Measurements from ENCODE around the gene ASPDH.
A peak's percentile ranks its signal among the peaks of the same experiment; 100 is the strongest.

Gene ASPDH

DNA sequence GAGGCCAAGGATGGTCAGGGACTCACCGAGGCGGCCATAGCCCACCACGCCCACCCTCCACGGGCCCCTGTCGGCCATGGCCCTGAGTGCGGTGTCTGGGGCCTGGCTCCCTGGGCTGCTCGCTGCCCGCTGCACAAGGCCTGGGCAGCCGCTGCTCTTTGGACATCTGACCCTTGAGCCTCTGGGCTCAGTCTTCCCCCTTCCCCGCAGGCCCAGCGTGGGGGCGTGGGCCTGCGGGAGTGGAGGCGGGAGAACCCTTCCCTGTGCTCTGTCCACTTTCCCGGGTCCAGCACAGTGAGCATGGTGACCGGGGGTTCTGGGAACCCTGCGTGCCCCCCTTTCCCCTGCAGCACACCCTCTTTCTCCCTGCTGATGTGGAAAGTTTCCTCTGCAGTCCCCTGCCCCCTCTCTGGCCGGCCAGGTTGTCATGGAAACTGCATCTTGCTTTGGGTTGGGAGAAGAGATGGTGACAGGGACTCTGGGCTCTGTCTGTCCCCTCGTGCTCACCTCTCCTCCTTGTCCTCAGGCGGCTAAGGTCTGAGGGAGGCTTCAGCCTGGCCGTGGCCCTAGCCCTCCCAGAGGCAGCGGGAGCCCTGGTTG lies at the start of gene ASPDH:
ASPDH (minus strand) TSS at position 168 of the 600 bp plus-strand sequence; CDS start at position 78, 90 bp downstream.
- DNase-seq (ENCODE audit: low read depth in 2 of 2): no peak

DNA sequence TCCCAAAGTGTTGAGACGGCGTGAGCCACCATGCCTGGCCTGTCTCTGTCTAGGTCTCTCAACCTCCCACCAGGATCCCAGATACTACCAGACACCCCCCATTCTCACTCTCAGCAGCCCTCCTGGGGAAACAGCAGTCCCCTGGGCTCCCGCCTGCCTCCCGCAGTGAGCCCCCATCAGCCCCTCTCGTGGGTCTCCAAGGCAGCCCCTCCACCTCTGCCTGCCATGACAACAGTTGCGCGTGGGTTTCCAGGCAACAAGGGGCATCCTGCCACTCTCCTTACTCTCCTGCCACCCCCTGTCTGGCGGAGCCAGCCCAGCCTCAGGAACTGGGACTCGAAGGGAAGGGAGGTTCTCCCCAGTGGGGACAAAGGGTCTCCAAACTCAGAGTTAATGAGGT lies 49.3 kb upstream of the ASPDH start:
- DNase-seq (ENCODE audit: low read depth in 2 of 2): no peak

DNA sequence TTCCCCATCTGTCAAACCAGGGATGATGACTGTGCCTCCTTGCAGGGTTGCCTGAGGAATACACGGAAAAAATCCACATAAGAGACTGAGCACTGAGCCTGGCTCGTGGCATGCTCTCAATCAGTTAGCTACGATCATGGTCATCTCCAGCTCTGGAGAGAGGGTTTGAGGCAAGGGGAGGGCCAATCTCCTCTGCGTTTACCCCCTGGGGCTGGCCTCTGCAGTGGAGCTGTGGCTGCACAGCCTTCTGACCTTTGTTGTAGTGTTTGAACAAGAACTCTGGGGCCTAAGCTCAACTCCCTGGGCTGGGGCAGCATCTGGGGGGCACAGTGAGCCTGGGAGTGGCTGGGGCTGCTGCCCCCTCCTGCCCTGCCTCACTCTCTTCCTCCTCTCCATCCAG lies 48.6 kb upstream of the ASPDH start:
- DNase-seq (ENCODE audit: low read depth in 2 of 2): no peak

DNA sequence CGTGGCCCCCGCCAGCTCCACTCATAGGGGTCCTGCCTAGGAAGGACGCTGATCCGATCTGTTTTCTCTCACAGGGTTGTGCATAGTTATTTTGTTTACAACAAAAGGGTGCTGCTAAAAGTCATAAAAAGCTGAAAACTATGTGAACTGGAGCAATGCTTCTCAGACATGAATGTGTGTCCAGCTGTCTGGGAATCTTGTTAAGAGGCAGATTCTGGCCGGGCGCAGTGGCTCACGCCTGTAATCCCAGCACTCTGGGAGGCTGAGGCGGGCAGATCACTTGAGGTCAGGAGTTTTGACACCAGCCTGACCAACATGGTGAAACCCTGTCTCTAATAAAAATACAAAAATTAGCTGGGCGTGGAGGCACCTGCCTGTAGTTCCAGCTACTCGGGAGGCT lies 45.9 kb upstream of the ASPDH start:
- DNase-seq (ENCODE audit: low read depth in 2 of 2): no peak

DNA sequence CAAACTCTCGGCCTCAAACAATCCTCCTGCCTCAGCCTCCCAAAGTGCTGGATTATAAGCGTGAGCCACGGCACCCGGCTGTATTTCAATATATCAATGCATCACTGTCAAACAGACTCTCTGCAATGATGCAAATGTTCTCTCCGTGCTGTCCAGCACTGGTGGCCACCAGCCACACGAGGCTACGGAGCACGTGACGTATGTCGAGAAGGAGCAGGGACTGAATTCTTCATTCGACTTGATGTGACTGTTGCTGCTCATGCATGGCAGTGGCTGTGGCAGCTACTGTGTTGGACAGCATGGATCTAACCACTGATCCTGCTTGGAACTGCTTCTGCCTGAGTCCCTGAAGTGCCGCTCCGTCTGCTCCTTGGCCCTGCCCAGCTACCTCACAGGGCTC lies 44.7 kb upstream of the ASPDH start:
- DNase-seq (ENCODE audit: low read depth in 2 of 2): no peak

DNA sequence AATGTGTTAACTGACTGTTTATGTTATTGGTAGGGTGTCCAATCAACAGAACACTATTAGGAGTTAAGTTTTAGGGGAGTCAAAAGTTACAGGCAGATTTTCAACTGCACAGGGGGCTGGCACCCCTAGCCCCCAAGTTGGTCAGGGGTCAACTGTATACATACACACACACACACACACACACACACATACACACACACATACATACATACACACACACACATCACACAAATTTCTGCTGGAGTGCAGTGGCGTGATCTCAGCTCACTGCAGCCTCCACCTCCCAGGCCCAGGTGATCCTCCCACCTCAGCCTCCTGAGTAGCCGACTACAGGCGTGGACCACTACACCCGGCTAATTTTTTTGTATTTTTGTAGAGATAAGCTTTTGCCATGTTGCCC lies 44.3 kb upstream of the ASPDH start:
- no peak for DNase-seq (ENCODE audit: low read depth in 2 of 2)

DNA sequence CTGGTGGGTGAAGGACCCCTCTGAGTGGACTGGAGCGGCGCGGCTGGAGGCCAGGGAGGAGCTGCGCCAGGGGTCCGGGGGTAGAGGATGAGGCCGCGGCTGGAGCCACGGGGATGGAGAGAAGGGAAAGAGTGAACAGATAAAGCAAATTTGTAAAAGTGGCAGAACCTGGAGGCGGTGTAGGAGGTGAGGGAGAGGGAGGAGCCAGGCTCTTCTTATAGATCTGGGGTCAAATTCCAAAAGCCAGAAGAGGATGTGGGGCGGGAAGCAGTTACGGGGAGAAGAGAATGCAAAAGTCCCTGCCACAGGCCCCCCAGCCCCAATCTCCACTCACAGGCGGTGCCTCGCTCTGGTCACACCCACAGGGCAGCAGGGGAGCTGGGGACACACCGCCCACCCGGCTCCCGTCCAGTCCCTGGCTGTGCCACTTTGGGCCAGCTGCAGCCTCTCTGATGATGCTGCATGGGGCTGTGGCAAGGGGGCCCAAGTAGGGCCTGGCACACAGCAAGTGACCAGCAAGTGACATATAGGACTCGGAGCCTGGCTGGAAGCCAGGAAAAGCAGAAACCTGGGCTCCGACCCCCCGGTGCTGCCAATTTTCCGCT lies 43.4 kb upstream of the ASPDH start:
- no peak for DNase-seq (ENCODE audit: low read depth in 2 of 2)

DNA sequence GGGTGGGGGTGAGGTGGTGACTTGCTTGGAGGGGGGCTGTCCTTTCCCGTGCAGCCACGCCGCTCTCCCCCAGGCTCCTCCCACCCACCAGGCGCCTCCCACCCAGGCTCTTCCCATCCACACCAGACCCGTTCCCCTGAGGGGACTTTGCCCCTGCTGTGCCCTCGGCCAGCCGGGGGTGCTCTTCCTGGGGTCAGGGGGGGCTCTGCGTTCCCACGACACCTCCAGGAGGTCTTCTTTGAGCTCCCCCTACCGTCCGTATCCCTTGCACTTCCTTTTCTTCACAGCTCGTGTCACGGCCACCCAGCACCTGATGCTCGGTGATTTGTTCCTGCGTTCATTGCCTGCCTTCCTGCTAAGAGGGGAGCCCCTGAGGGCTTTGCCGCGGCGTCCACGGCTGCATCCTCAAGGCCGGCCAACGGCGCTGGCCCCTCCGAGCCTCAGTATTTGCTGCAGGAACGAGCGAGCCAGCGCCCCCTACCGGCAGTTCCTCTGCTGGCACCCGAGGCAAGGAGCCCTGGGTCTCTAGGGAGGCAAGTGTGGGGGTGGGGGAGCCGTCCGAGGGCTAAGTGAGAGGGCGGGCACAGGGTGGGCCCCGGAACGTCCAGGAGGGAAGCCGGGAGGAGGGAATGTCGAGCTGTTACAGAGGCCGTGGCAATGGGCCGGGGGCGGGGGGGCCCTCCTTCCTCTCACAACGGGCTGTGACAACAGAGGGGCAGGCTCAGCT lies 42.7 kb upstream of the ASPDH start:
- peak; percentile 50 to 68 for DNase-seq (ENCODE audit: low read depth in 2 of 2)

DNA sequence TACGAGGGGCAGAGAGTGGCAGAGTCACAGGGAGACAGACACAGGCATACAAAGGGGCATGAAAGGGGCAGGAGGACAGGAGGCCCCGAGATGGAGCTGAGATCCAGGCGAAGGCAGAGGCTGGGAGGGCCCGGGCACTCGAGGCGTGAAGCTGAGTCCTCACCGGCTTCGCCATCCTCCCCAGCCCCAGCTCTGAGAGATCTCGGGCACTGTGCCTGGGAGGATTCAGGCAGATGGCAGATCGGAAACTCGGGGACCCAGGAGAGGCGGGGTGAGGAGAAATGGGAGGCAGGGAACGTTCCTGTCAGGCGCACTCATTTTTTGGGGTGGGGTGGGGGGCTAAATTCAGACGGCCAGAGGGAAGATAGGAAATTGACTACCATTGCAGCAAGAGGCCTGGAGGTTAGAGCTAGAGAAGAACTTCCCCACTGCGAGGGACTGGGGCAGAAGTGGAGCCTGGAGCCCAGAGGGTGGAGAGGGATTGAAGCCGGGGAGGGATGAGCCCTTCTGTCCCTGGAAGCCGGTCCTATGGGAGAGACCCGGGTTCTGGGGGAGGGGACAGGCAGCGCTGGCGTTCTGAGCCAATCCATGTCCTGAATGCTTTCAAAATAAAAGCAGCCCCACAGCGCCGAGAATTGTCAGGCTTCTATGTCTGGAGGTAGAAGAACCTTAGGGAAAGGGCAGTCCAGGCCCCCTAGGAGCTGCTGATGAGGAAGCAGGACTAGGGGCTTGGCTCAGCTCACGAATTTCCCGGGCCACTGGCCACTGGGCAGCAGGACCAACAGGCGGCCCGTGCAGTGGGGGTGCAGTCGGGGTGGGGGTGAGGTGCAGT lies 42.0 kb upstream of the ASPDH start:
- DNase-seq (ENCODE audit: low read depth in 2 of 2): no peak

DNA sequence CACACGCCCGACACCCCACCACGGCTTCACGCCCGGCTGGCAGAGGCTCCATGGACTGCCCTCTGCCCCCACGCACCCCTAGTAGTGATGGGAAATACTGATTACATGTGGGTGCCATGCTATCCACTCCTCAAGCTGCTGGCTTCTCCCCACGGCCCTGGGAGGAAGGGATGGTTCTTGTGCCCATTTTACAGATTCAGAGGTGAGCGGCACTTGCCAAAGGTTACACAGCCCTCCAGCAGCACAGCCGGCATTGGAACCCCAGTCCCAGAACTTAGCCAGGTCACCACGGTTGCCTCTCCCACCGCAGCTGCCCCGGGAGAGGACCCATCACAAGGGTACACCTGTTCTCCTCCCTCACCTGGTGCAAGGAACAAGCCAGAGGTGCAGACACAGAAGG lies 41.3 kb upstream of the ASPDH start:
- DNase-seq (ENCODE audit: low read depth in 2 of 2): no peak

DNA sequence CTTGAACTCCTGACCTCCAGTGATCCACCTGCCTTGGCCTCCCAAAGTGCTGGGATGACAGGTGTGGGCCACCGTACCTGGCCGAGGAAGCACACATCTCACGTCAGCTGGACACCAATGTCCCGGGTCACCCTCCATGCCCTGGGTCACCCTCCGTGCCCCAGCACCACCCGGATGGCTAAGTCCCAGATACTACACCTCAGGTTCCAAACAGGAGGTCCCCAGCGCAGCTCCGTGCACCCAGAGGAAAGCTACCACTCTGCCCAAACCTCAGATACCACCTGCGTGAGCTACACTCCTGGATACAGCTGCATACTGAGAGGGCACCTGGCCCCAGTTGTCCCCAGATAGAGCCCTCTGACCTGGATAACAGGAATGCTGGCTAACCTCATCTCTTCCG lies 40.5 kb upstream of the ASPDH start:
- no peak for DNase-seq (ENCODE audit: low read depth in 2 of 2)

DNA sequence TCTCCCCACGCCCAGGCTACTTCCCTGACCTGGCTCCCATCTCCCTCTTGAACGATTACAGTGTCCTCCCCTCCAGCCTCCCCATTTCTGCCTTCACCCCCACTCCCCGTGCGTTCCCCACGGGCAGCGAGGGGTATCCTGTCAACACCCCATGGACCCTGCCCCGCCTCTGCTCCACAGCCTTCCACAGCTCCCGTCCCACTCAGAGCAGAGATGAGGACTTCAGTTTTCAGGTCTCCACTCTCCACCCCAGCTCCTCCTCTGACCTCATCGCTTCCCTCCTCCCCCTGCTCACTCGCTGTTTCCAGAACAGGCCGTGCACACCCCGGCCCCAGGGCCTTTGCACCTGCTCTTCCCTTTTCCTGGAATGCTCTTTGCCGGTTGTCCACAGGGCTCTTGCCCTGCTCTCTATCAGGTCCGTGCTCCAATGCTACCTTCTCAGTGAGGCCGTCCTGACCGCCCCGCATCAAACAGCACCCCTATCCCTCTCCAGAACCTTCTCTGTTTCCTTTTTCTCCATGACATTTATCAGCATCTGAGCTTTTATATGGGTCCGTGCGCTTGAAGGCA lies 39.5 kb upstream of the ASPDH start:
- DNase-seq (ENCODE audit: low read depth in 2 of 2): no peak

DNA sequence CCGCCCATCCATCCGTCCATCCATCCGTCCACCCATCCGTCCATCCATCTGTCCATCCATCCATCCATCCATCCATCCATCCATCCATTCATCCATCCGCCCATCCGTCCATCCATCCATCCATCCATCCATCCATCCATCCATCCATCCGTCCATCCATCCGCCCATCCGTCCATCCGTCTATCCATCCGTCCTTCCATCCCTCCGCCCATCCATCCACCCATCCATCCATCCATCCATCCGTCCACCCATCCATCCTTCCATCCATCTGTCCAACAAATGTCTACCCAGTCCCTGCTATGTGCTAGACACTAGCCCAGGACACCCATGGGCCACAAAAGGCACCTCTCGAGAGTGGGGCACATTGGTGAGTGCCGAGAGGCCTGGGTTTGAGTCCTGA lies 38.8 kb upstream of the ASPDH start:
- no peak for DNase-seq (ENCODE audit: low read depth in 2 of 2)

DNA sequence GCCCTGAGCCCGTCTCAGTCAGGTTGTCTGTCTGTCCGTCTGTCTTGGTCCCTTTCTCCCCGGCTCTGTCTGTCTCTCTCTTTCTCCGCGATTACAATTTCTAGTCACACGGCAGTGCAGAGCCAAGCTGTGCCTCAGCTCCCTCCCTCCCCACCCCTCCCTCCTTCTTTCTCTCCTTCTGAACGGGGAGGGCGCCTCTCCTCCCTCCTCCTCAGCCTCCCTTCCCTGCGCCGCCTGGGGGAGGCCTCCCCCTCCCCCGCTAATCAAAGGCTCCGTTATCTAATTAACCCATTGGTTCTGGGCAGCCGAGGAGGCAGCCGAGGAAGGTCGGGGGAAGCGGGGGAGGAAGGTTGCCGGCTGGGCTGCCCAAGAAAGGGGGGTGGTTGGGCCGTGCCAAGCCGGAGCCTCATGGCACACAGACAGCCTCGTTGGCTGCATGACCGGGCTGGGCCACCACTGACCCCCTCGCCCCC lies 38.0 kb upstream of the ASPDH start:
- no peak for DNase-seq (ENCODE audit: low read depth in 2 of 2)

DNA sequence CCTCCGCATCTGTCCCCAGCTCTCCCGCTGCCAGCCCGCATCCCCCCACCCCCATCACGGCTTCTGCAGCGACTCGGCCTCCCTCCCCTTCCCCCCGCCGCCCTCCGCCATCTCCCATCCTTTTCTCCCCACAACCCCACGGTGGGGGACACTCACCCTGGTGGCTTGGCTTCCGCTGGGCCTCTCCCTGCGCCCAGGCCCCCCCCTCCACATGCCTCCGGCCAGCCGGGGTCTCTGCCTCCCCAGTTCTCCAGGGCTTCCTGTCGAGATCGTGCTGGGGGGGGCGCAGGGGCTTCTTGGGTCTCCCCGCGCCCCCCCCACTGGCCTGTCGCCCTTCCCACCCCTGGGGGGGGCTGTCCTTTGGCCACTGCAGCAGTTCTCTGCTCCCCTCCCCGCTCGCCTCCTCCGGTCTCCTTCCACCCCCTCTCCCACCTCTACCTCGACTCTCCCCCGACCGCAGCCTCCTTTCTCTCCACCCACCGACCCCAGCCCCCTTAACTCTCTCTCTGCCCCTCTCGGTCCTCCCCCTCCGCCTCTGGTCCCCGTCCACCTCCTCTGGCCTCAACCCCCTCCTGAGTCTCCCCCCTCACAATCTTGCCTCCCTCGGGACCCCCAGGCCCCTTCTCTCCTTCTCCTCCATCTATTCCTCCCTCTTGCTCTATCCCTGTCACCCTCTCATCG lies 37.5 kb upstream of the ASPDH start:
- no peak for DNase-seq (ENCODE audit: low read depth in 2 of 2)

DNA sequence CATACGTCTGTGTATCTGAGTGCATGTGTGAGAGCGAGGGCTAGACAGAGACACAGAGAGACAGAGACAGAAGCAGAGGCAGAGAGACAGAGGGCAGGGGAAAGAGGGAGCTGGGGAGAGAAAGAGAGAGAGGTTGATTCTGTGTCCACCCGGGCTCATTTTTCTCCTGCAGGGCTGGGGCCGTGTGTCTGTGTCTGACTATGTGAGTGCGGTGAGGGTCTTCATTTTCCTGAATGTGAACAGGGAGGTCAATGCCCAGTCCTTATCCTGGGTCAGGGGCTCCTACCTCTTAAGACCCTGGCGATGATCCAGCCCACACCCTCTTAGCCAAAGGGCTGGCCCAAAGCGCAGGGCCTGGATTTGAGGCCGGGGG lies 36.9 kb upstream of the ASPDH start:
- DNase-seq (ENCODE audit: low read depth in 2 of 2): no peak

DNA sequence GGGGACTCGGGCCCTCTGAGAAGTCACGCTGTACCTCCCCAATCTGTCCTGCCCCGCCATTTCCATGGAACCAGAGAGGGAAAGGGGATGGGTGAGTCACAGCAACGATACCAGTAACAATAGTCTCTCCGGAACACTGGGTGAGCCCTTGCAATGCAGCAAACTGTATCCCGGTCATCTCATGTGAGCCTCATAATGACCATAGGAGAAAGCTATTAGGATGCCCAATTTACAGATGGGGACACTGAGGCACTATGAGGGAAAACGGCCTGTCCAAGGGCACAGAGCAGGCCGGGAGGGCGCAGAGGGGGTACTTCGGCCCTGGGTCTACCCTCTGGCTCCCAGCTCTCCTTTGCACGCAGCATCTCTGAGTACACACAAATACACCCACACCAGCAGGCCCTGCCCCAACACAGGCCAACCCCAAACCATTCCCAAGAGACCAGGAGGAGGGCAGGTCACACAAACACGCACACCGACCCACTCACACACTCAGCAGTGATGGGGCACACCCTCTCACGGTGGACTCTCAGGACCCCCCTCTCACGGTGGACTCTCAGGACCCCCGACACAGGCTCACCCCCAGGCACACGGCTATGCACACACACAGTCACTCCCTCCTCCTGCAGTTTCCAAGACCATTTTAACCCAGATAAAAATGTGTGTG lies 36.3 kb upstream of the ASPDH start:
- no peak for DNase-seq (ENCODE audit: low read depth in 2 of 2)

DNA sequence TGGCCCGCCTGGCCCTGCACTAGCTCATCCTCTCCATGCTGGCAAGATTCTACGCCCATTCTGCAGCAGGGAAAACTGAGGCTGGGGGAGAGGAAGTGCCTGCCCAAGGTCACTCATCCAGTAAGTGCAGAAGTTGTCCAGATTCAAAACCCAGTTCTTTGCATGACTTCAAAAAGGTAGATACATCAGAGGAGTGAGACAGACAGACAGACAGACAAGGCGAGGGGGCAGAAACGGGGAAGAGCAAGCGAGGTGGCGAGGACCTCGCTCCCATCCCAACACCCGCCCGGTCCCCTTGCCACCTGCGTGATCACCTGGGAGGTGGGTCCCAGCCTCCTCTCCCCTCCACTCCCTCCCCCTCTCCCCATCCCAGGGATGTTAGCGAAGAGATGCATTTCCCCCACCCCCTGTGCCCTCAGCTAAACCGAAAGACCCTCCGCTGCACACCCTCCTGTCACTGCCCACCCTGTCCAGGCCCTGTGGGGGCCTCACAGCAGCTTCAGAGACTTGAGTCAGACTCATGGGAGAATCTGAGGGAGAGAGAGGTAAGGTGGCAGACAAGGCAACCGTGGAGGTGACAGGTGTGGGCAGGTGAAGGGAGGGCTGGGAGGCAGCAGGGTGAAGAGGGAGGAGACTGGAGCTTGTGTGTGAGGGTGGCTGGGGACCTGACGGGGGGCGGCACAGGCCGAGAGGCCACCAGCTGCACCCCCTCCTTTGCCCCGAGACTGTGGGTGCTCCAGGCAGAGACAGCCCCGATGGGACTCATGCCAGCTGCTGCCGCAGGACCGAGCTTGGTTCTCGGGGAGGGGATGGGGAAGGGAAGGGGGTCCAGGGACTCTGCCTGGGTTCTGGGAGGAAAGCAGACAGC lies 35.6 kb upstream of the ASPDH start:
- no peak for DNase-seq (ENCODE audit: low read depth in 2 of 2)

DNA sequence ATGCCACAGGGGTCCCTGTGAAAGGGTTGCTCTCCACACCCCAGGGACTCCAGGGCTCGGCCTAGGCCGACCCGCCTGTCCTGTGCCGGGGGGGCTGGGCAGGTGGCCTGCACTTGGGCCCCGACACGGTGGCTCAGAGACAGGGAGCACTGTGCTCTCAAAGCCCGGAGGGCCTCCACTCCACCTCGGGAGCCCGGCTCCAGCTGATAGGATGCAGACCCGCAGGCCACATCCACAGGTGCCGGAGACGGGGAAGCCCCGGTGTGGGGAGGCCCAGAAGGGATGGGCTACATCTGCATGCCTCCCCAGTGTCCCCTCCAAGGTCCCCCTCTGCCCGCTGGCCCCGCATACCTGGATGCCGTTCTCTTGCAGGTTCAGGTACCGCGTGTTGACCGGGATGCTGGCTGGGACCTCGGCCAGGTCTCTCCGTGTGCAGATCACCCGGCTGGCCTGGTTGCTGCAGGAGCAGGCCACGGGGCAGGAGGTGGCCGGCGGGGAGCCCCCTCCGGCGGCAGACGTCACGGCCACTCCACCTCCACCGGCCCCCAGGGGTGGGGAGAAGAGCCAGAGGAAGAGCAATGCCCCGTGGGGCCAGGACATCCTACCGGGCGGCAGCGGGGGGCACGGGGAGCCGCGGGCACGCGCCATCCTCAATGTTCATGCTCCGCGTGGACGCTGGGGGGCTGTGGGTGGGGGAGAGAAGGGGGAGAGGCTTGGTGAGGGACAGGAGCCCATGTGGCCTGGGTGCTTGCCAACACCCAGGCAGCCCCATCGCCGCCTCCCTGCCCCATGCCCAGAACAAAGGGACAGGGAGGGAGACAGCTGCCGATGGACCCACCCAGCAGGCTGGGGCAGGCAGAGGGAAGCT lies 34.7 kb upstream of the ASPDH start:
- no peak for DNase-seq (ENCODE audit: low read depth in 2 of 2)
